ENCODE measurements around the gene DLL4. TPM values are rescaled to one million over a fixed set of nuclear protein-coding genes. Genes with fewer than 3 reads are reported as not detected.

The DLL4 gene
- total RNA-seq, 1 experiment from 2014 or later = 1.5 TPM

DNA sequence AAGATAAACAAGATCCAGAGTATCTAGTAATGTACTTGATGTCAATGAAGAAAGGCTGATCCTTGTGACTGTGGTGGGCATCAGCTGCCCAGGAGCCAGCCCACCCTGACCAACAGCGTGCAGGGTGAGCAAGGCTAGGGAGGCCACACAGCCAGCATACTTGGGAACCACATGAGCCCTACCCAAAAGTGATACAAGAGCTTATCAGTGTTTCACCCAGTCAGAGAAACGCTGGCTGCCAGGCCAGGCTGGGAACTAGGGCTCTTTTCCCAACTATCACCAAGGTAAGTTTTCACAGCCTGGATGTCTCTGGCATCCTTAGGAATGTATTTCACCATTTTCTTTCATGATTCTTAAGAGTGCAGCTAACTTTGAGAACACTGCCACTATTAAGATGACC is 49.0 kb downstream of the DLL4 start:
- H3K27me3 ChIP-seq (ENCODE audit: insufficient read depth, low read length) = no peaks in the 10 kb centered on the region
- ATAC-seq (no peak), DNase-seq (ENCODE audit: low read depth, low spot score) (no peak)
- ChIA-PET CTCF (no interaction called here), POLR2A (no interaction called here), RAD21 (ENCODE audit: low non-redundant PET in 1 of 2, low total read pairs in 2 of 2, uncharacterized antibody in 2 of 2, unreplicated experiment in 2 of 2) (no interaction called here)
- H3K9ac ChIP-seq (ENCODE audit: low read length) = no peak overlapping the region
- H3K79me2 ChIP-seq (ENCODE audit: insufficient read depth, low read length) = no peaks in the 10 kb centered on the region
- BruUV-seq (replicated peaks) = no TSS peak
- H3K4me2 ChIP-seq (ENCODE audit: low read length) = no peak overlapping the region
- H3K9me3 ChIP-seq (ENCODE audit: control insufficient read depth in 1 of 2, insufficient read depth in 1 of 2, low read depth in 1 of 2, low read length in 2 of 2) = no peaks in the 10 kb centered on the region
- H2AFZ ChIP-seq (ENCODE audit: low read depth, low read length, poor library complexity, severe bottlenecking) = no peak overlapping the region
- intact Hi-C loops (cut with micrococcal nuclease) = no loop called here
- no peaks in the 10 kb centered on the region for H4K20me1 ChIP-seq (ENCODE audit: insufficient read depth)
- TF ChIP-seq SIN3A (IDR thresholded peaks at IDR 0.05; ENCODE audit: low read depth) (no peak), POLR2A (IDR thresholded peaks at IDR 0.05; ENCODE audit: borderline replicate concordance, extremely low read depth, insufficient read depth, insufficient read length) (no peak), POLR2AphosphoS5 (IDR thresholded peaks at IDR 0.05; ENCODE audit: low read depth, low read length) (no peak), RAD21 (IDR thresholded peaks at IDR 0.05; ENCODE audit: low read depth) (no peak), TCF7L2 (IDR thresholded peaks at IDR 0.05; ENCODE audit: borderline replicate concordance, extremely low read depth, insufficient read depth, insufficient read length) (no peak), CBX3 (IDR thresholded peaks at IDR 0.05; ENCODE audit: low read depth) (no peak)
- TF ChIP-seq, protein P1, sequence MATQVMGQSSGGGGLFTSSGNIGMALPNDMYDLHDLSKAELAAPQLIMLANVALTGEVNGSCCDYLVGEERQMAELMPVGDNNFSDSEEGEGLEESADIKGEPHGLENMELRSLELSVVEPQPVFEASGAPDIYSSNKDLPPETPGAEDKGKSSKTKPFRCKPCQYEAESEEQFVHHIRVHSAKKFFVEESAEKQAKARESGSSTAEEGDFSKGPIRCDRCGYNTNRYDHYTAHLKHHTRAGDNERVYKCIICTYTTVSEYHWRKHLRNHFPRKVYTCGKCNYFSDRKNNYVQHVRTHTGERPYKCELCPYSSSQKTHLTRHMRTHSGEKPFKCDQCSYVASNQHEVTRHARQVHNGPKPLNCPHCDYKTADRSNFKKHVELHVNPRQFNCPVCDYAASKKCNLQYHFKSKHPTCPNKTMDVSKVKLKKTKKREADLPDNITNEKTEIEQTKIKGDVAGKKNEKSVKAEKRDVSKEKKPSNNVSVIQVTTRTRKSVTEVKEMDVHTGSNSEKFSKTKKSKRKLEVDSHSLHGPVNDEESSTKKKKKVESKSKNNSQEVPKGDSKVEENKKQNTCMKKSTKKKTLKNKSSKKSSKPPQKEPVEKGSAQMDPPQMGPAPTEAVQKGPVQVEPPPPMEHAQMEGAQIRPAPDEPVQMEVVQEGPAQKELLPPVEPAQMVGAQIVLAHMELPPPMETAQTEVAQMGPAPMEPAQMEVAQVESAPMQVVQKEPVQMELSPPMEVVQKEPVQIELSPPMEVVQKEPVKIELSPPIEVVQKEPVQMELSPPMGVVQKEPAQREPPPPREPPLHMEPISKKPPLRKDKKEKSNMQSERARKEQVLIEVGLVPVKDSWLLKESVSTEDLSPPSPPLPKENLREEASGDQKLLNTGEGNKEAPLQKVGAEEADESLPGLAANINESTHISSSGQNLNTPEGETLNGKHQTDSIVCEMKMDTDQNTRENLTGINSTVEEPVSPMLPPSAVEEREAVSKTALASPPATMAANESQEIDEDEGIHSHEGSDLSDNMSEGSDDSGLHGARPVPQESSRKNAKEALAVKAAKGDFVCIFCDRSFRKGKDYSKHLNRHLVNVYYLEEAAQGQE (IDR thresholded peaks at IDR 0.05; ENCODE audit: low read depth) = no peak
- TF ChIP-seq, protein P2, sequence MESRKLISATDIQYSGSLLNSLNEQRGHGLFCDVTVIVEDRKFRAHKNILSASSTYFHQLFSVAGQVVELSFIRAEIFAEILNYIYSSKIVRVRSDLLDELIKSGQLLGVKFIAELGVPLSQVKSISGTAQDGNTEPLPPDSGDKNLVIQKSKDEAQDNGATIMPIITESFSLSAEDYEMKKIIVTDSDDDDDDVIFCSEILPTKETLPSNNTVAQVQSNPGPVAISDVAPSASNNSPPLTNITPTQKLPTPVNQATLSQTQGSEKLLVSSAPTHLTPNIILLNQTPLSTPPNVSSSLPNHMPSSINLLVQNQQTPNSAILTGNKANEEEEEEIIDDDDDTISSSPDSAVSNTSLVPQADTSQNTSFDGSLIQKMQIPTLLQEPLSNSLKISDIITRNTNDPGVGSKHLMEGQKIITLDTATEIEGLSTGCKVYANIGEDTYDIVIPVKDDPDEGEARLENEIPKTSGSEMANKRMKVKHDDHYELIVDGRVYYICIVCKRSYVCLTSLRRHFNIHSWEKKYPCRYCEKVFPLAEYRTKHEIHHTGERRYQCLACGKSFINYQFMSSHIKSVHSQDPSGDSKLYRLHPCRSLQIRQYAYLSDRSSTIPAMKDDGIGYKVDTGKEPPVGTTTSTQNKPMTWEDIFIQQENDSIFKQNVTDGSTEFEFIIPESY (IDR thresholded peaks at IDR 0.05; ENCODE audit: extremely low read depth, insufficient replicate concordance, low read length) = no peak
- no peak overlapping the region for H3K27ac ChIP-seq (ENCODE audit: low read depth, low read length)
- H3K4me1 ChIP-seq (ENCODE audit: control insufficient read depth in 1 of 2, insufficient read depth in 2 of 2, low read length in 2 of 2) = no peaks in the 10 kb centered on the region
- H3K4me3 ChIP-seq (replicated peaks in 1 of 2; ENCODE audit: low read depth in 1 of 2, low read length in 2 of 2) = no peak overlapping the region
- no peaks in the 10 kb centered on the region for H3K9me2 ChIP-seq (ENCODE audit: insufficient read depth)
- H3K36me3 ChIP-seq (ENCODE audit: control insufficient read depth in 1 of 2, insufficient read depth in 2 of 2, low read length in 2 of 2) = peaks cover 41 to 63% of the 10 kb centered on the region in 2 experiments

All from HCT116 (cell line).